Upper lobe of right lung (tissue), 1 donor: Measurements from ENCODE around the gene FGF19. TPM values are rescaled to one million over a fixed set of nuclear protein-coding genes. Genes with fewer than 3 reads are reported as not detected.

Experiments
- ATAC-seq: fragments of 200-7000 bp; cut with Tn5 transposase; one replicate; pipeline ENCODE4 v1.9.1; 2020; ENCODE audit warnings: mild to moderate bottlenecking, moderate library complexity
- DNase-seq: peaks from one replicate; pipeline ENCODE4 v3.0.0-alpha.2; 2020
- H3K27ac ChIP-seq: fragments of 200-600 bp; one replicate; pipeline ENCODE4 v1.8.0; 2022
- H3K27me3 ChIP-seq: fragments of 200-600 bp; one replicate; pipeline ENCODE4 v1.8.0; 2022; ENCODE audit warnings: mild to moderate bottlenecking
- H3K36me3 ChIP-seq: fragments of 200-600 bp; one replicate; pipeline ENCODE4 v1.8.0; 2022
- H3K4me1 ChIP-seq: fragments of 200-600 bp; one replicate; pipeline ENCODE4 v1.8.0; 2022
- H3K4me3 ChIP-seq: fragments of 200-600 bp; one replicate; pipeline ENCODE4 v1.8.0; 2022; ENCODE audit warnings: mild to moderate bottlenecking
- H3K9me3 ChIP-seq: fragments of 200-600 bp; one replicate; pipeline ENCODE4 v1.8.0; 2022
- CTCF ChIP-seq: fragments of 200-600 bp; IDR thresholded peaks from one replicate; pipeline ENCODE4 v1.8.0; 2022; ENCODE audit warnings: antibody characterized with exemption
- intact Hi-C: fragments of 100-400 bp; cut with DNase I; formaldehyde crosslinking; loops from one replicate; pipeline ENCODE4 v1.11.0; 2022
- total RNA-seq: library from RNA; stranded (reverse); fragmentation: NEBNext Ultra II Directional; extraction: Animal tissue kit (Norgen Biotek cat#: 25700); gene quantifications from one replicate; pipeline ENCODE4 v1.2.1, GENCODE V29; 2021
- donor health status: DM: no; HTN: yes; CAD: no; lungs with severe emphysema.

FGF19 gene
- total RNA-seq, 1 donor from 2014 or later, result not detected

GRCh38 chr11:69702769-69703452, 911 bp downstream of the FGF19 start:
- intact Hi-C loops, result no loop called here
- H3K36me3 ChIP-seq, result no peaks in the 10 kb centered on the region
- no peak for ATAC-seq
- no peaks in the 10 kb centered on the region for H3K9me3 ChIP-seq
- no peak overlapping the region for H3K4me3 ChIP-seq
- H3K27me3 ChIP-seq, result peaks cover 86% of the 10 kb centered on the region
- peaks cover 23% of the 10 kb centered on the region for H3K4me1 ChIP-seq
- H3K27ac ChIP-seq, result no peak overlapping the region
- DNase-seq, result no peak
- TF ChIP-seq CTCF, result no peak

- Histone ChIP-seq H3K4me3 (no peak overlapping the region), H3K4me1 (peaks cover 23% of the 10 kb centered on the region), H3K27ac (no peak overlapping the region), H3K36me3 (no peaks in the 10 kb centered on the region), H3K27me3 (peaks cover 81% of the 10 kb centered on the region), H3K9me3 (no peaks in the 10 kb centered on the region)
- DNase-seq (no peak), ATAC-seq (no peak)
- TF ChIP-seq CTCF, result no peak
- intact Hi-C loops, result no loop called here
These were observed 1.6 kb downstream of the FGF19 start for GRCh38 chr11:69702239-69702691.

GRCh38 chr11:69700278-69701140, 3.3 kb downstream of the FGF19 start:
- ATAC-seq (peak; percentile 79), DNase-seq (peak; percentile 85)
- H3K27me3 ChIP-seq, result peaks cover 80% of the 10 kb centered on the region
- intact Hi-C loops, result no loop called here
- no peak overlapping the region for H3K27ac ChIP-seq
- peaks cover 23% of the 10 kb centered on the region for H3K4me1 ChIP-seq
- H3K36me3 ChIP-seq, result no peaks in the 10 kb centered on the region
- H3K9me3 ChIP-seq, result no peaks in the 10 kb centered on the region
- TF ChIP-seq CTCF, result no peak
- no peak overlapping the region for H3K4me3 ChIP-seq

- ATAC-seq (no peak), DNase-seq (peak; percentile 32)
- no peaks in the 10 kb centered on the region for H3K36me3 ChIP-seq
- no peak overlapping the region for H3K27ac ChIP-seq
- no peaks in the 10 kb centered on the region for H3K9me3 ChIP-seq
- H3K27me3 ChIP-seq, result peaks cover 74% of the 10 kb centered on the region
- H3K4me1 ChIP-seq, result peaks cover 16% of the 10 kb centered on the region
- intact Hi-C loops, result no loop called here
- H3K4me3 ChIP-seq, result no peak overlapping the region
- no peak for TF ChIP-seq CTCF
These were observed 4.6 kb downstream of the FGF19 start for GRCh38 chr11:69699213-69699612.

GRCh38 chr11:69698362-69698761, 5.5 kb downstream of the FGF19 start:
- peaks cover 73% of the 10 kb centered on the region for H3K27me3 ChIP-seq
- no peaks in the 10 kb centered on the region for H3K36me3 ChIP-seq
- peak; percentile 17 for DNase-seq
- H3K27ac ChIP-seq, result no peak overlapping the region
- ATAC-seq, result no peak
- peaks cover 10% of the 10 kb centered on the region for H3K4me1 ChIP-seq
- H3K9me3 ChIP-seq, result no peaks in the 10 kb centered on the region
- no peak for TF ChIP-seq CTCF
- no peak overlapping the region for H3K4me3 ChIP-seq
- intact Hi-C loops, result no loop called here
